HG02973 (cell line): Measurements from ENCODE around the gene C2CD4C.
"Not testable (repeated sequence)": the region's sequence is repeated elsewhere in the genome, so short reads cannot be mapped to it uniquely, and the experiment has no call there.

Experiments used
- ATAC-seq: cut with Tn5 transposase; IDR thresholded peaks from one replicate; pipeline ENCODE4 v1.9.1; 2021; ENCODE audit warnings: moderate library complexity; ENCODE audit not compliant: unreplicated experiment

C2CD4C gene

DNA sequence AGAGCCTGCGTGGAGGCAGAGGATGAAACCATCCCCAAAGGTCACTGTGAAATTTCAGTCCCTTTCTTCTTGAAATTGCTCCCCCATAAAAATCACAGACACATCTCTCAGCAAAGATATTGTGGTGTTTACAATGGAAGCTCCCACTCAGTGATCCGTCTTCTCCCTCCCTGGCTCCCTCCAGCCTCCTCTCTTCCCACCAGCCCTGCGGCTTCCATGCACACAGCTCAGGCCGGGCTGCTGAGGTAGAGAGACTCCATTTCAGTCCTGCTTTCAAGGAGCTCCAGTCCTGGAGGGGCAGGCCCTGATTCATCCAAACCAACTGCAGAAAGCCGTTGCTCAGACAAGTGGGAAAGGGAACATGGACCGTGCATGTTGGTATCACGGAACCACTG lies 40.3 kb downstream of the C2CD4C start:
- ATAC-seq = no peak

GRCh38 chr19:367963-368629 lies 40.9 kb downstream of the C2CD4C start:
- ATAC-seq = no peak

DNA sequence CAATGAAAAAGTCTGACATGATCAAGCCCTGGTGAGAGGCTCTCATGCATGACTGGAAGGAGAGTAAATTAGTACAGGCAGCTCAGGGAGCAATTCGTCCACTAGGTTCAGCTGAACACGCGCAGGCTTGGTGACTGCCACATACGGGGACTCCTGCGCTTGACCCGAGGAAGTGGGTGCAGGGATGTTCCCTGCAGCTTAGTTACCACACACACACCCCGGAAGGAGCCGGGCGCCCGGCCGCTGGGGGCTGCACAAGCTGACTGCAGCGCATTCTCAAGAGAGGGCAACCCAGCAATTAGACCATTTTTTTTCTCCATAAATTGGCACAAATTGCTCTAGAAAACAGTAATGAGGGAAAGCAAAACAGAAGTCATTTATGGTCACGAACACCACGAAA lies 41.4 kb downstream of the C2CD4C start:
- no peak for ATAC-seq

DNA sequence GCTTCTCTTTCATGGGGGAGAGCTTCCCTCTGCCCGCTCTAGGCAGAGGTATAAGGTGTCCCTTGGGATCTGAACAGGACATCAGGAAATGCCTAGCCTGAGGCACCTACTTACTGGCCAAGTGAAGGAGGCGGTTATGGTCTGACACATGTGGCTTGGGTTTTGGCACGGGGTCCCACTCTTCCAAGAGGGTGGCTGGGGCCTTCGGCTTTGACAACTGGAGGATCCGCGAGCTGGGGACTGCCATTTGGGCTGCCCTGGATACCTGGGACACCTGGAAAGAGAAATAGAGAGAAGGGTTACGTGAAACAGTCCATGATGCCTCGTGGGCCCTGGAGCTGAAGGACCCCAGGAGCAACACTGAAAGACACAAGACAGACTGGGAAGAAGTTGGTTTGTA lies 42.0 kb downstream of the C2CD4C start:
- ATAC-seq = no peak

GRCh38 chr19:366205-366783 lies 42.7 kb downstream of the C2CD4C start:
- ATAC-seq = no peak

DNA sequence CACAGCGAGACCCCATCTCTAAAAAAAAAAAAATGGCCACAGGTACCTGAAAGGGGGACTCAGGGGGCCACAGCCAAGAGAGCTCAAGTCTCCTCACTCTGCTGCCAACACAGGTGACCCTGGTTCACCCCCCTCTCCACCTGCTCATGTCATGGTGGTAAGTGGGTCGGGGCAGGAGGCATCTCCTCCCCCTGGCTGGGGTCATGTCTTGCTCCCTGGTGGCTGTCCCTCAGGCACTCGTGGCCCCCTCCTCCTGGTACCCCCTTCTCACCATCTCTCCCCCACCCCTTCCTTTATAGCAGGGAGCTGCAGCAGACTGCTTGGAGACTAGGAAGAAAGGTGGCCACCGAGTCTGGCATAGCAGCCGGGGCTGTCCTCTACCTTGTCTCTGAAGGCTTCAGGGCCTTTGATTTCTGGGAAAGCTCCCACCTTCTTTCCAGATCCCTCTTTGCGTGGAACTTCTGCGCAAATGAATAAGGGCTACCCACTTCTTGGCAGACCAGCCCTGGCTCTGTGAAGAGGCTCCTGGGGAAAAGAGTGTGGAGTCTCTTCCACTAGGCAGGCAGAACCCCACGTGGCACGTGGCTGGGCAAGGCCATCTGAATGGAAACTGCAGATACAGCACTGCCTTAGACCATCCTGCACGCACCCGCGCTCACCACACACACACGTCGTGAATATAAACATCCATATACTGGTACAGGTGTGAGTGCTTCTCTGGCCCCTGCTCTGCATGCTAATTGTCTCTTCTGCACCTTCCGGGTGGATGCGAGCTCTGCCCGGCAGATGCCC lies 44.3 kb downstream of the C2CD4C start:
- no peak for ATAC-seq

DNA sequence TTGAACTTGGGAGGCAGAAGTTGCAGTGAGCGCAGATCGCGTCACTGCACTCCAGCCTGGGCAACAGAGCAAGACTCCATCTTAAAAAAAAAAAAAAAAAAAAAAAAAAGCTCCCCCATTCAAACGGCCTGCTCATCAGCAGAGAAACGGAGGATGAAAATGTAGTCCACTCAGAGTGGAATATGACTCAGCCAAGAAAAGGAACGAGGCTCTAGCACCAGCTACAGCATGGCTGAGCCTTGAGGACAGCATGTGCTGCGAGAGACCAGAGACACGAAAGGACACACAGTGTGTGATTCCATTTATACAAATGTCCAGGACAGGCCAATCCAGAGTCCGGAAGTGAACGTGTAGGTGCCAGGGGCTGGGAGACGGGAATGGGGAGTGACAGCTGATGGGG lies 46.3 kb downstream of the C2CD4C start:
- no peak for ATAC-seq

GRCh38 chr19:362154-362553 lies 46.8 kb downstream of the C2CD4C start:
- no peak for ATAC-seq

DNA sequence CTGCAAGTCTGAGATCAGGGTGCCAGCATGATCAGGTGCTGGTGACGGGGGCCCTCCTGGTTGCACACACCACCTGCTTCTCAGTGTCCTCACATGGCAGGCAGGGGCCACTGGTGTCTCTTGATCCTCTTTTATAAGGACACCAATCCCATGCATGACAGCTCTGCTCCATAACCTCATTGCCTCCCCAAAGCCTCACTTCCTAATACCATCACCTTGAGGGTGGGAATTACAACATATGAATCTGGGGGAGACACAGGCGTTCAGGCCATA lies 49.4 kb downstream of the C2CD4C start:
- ATAC-seq = no peak

- ATAC-seq = not testable (repeated sequence)
Measured at GRCh38 chr19:355536-355935, 53.4 kb downstream of the C2CD4C start.
